ENCODE results near the gene LYPD5.
A peak's percentile ranks its signal among the peaks of the same experiment; 100 is the strongest.
"Not testable (repeated sequence)": the region's sequence is repeated elsewhere in the genome, so short reads cannot be mapped to it uniquely, and the experiment has no call there.

LYPD5 gene, protein sequence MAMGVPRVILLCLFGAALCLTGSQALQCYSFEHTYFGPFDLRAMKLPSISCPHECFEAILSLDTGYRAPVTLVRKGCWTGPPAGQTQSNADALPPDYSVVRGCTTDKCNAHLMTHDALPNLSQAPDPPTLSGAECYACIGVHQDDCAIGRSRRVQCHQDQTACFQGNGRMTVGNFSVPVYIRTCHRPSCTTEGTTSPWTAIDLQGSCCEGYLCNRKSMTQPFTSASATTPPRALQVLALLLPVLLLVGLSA

GRCh38 chr19:43802216-43802951 is at the start of gene LYPD5:
Gene LYPD5, minus strand, starts transcription at chr19:43802447. Its CDS starts 67 bp downstream, at chr19:43802380.
- DNase-seq, result no peak

DNA sequence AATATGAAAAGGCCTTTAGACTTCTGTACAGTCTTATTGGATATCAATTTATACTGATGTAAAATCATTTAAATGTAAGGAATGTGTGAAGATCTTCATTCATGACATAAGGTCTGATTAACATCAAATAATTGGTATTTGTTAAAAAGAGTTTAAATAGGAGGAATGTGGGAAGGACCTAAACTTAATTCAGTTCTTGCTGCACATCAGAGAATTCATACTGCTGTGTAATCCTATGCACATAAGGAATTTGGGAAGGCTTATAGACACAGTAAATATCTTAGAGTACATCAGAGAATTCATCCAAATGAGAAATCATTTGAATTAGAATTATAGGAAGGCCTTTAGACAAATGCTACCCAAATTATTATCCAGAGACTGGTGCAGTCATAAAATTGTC is 46.6 kb upstream of the LYPD5 start:
- DNase-seq, result no peak

DNA sequence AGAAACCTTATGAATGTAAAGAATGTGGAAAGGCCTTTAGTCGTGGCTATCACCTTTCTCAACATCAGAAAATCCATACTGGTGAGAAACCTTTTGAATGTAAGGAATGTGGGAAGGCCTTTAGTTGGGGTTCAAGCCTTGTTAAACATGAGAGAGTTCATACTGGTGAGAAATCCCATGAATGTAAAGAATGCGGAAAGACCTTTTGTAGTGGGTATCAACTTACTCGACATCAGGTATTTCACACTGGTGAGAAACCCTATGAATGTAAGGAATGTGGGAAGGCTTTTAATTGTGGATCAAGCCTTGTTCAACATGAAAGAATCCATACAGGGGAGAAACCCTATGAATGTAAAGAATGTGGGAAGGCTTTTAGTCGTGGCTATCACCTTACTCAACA is 45.6 kb upstream of the LYPD5 start:
- DNase-seq, result no peak

DNA sequence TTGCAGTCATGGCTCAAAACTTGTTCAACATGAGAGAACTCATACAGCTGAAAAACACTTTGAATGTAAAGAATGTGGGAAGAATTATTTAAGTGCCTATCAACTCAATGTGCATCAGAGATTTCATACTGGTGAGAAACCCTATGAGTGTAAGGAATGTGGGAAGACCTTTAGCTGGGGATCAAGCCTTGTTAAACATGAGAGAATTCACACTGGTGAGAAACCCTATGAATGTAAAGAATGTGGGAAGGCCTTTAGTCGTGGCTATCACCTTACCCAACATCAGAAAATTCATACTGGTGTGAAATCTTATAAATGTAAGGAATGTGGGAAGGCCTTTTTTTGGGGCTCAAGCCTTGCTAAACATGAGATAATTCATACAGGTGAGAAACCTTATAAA is 45.0 kb upstream of the LYPD5 start:
- no peak for DNase-seq

DNA sequence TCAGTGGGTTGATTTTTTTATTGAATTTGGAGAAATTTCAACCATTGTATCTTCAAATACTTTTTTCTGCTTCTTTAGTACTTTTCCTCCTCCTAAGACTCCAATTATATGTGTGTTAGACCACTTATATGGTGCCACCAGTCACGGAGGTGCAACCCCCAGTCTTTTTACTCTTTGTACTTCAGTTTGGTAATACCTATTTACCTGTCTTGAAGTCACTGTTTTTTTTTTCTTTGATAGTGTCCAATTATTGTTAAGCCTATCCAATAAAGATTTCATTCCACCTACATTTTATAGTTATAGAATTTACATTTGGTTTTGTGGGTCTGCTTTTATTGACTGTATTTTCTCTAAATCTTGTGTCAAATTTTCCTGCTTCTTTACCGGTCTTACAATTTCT is 39.8 kb upstream of the LYPD5 start:
- DNase-seq, result no peak

GRCh38 chr19:43839139-43839538 is 36.9 kb upstream of the LYPD5 start:
- DNase-seq, result no peak

DNA sequence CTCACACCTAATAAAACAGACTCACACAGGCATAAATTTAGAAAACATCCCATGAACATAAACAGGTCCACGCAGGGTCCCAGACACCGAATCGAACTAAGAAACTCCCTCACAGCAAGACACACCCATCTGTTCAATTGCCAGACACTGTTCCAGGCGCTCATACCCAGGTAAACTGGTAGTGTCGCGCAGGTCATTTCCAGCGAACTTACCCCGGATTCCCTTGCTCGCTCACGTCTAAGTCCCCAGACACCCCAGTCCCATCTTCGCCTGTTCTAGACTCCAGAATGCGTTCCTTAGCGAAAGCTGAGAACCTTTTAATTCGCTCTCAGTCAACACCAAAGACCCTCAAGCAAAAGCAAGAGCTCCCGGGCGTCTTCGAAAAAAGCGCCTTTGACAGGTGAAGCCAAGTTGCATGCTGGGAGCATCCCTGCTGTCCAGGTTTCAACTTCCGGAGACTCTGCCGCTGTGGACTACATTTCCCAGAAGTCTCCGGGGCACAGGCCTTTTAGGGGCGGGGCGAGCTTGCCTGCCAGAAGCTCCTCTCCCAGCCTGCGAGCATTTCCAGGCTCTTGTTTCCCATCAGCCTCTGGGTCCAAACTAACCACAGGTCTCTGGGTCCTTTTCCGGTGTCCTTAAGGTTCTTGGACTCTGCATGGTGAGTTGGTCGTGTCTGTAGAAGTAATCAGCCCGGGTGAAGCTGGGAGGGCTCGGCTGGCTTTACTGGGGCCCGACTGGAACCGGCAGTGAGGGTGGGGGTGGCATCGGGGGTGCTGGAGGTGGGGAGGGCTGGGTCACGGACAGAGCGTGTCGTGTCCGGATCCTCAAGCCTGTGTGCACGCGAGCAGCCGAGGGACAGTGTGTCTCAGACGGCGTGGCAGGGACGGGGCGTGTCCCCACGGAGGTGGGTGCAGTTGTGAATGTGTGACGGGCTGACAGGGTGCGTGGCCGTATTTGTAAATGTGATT is 24.8 kb upstream of the LYPD5 start, which contains the start of gene ZNF283:
Gene ZNF283 (plus strand): TSS at position 535 of the 968 bp plus-strand sequence. CDS start 6,184 bp downstream, outside the sequence.
- DNase-seq, result peak; percentile 82

- not testable (repeated sequence) for DNase-seq
Measured at GRCh38 chr19:43824572-43824971, 22.3 kb upstream of the LYPD5 start.

DNA sequence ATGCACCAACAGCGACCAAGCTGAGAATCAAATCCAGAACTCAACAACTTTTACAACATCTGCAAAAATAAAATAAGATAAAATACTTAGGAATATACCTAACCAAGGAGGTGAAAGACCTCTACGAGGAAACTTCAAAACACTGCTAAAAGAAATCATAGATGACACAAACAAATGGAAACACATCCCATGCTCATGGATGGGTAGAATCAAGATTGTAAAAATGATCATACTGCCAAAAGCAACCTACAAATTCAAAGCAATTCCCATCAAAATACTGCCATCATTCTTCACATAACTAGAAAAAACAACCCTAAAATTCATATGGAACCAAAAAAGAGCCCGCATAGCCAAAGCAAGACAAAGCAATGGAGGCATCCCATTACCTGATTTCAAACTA is 21.6 kb upstream of the LYPD5 start:
- not testable (repeated sequence) for DNase-seq

DNA sequence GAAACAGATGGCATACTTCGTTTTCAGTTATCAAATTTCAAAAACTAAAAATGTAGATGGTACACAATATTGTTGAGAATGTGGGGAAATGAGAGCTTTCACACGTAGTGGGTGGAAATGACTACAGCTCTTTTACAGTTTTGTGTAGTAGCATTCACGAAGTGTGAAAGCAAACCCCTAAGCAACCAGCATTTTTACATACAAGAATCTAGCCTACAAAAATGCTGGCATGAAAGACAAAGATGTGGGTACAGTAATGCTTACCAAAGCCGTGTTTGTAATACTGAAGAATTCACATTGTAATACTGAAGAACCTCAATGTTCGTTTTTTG is 18.6 kb upstream of the LYPD5 start:
- DNase-seq, result no peak

DNA sequence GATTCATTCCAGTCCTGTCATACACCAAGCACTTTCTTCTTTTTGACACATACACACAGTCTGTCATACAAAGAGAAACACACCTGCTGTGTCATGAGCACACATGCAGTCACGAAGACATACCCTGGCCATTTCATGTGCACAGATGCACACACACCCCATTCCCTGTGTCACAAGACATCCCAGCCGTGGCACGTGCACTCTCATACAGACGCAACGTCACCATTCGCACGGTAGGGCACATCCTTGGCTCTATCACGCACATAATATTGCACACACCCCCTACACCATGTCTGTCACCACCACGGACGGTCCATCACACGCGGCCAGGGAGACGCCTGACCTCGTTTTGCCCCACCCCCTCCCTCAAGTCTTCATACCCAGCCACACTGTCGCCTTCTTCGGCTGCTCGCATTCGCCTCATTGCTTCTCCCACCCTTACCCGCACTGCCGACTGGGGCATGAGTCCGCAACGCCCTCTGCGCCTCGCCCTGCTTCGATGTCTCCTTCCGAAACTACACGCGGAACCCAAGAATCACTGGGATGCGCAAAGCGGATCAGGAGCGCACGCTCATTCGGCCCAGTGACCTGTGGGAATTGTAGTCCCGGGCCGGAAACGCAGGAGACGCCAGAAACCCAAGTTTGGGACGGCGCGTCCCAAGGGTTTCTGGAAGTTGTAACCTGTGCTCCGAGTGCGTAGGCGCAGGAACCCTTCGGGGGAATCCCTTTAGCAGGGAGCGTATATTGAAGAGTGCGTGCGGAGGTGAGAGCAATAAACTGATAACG is 18.0 kb upstream of the LYPD5 start:
- DNase-seq, result peak; percentile 45

DNA sequence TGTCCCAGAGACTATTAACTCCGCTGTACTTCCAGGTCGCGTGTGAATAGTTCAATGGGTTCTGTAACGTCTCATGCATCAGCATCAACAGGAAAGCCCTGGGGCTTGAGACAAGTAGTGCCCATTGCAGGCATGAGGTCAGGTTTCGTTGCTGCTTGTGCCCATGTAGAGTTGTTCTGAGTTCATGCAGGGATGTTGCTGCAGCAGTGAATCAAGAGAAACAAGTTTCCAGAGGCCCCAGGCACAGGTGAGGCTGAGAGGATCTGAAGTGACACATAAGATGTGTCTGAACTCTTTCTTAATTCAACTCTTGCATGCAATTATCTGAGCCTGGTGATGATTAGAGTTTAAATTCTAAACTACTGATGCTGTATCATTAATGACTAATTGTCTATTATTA is 16.3 kb upstream of the LYPD5 start:
- DNase-seq, result no peak

DNA sequence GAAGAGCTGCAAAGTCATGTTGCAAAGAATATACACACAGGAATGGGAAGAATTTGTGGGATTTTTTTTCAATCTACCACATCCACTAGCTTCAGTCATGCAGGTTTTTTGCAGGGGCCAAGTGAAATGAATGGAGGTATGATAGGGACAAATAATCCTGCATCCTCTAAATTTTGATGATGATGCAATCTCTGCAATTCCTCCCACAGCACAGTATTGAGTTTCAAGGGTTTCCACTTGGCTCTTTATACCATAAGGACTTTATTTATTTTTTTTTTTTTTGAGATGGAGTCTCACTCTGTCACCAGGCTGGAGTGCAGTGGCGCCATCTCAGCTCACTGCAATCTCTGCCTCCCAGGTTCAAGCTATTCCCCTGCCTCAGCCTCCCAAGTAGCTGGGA is 15.2 kb upstream of the LYPD5 start:
- not testable (repeated sequence) for DNase-seq

GRCh38 chr19:43814663-43815352 is 12.6 kb upstream of the LYPD5 start:
- no peak for DNase-seq

- no peak for DNase-seq
Measured at GRCh38 chr19:43812688-43813087, 10.4 kb upstream of the LYPD5 start.

GRCh38 chr19:43812259-43812658 is 10.0 kb upstream of the LYPD5 start:
- DNase-seq, result no peak

GRCh38 chr19:43811837-43812236 is 9.6 kb upstream of the LYPD5 start:
- DNase-seq, result no peak

DNA sequence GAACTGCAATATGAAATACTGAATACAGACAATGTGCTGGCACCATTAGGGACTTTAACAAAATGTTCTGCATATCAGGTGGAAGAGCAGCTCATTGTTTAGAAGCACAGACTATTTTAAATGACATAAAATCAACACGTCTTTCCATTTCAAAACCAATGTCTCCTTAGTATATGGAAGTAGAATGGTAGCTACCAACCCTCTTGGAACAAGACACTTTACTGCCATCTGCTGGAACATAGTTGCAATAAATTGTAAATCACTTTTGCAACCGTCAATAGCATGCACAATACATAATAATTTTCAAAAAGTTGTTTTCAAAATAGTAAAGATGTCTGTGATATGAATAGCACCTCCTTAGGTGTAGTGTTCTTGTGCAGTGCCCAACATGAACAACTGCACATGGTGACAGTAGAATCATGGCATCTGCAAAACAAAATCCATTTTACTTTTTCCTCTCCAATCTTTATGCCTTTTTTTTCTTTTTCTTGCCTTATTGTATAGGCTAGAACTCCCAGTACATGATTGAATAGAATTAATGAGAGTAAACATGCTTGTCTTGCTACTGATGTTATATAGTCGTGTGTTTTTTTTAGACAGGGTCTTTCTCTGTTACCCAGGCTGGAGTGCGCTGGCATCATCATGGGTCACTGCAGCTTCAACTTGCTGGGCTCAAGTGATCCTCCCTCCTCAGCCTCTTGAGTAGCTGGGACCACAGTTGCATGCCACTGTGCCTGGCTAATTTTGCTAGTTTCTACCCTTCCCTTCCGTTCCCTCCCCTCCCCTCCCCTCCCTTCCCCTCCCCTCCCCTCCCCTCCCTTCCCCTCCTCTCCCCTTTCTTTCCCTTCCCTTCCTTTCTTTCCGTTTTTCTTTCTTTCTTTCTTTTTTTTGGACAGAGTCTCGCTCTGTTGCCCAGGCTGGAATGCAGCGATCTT is 7.8 kb upstream of the LYPD5 start:
- no peak for DNase-seq

DNA sequence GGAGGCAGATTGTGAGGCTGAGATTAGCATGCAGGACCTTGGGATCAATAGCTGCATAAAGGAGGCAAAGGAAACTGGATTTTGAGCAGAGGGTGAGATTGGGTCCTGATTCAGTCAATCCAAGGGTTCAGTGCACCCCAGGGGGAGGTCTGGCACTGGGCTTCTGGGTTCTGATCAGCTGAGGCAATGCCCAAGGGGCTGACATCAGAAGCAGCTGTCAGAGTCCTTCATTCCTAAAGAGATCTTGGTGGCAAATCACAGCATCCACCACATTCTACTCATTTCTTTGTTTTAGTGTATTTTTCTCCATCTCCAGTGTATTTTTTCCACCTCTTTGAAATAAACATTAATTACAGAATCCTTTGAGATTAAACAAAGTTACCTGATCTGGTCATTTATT is 5.4 kb upstream of the LYPD5 start:
- DNase-seq, result no peak

DNA sequence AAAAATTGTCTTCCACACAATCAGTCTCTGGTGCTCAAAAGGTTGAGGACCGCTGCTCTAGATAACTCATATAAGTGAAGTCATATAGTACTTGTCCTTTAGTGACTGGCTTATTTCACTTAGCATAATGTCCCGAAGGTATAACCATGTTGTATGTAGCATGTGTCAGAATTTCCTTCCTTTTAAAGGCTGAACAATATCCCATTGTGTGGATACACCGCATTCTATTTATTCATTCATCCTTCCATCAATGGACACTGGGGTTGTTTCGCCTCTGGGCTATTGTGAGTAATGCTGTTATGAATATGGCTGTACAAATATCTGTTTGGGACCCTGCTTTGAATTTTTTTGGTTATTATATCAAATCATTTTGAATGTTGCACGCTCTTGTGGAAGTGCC is 4.6 kb upstream of the LYPD5 start:
- DNase-seq, result no peak

GRCh38 chr19:43806401-43806800 is 4.2 kb upstream of the LYPD5 start:
- DNase-seq, result not testable (repeated sequence)

Data from activated naive CD4-positive, alpha-beta T cell treated with anti-CD3 and anti-CD28 coated beads, Interleukin-2, amount 50 U/mL, for 16 hours (primary cell).